GM10266 (cell line): ENCODE measurements around the gene ITGB3.
A peak's percentile ranks its signal among the peaks of the same experiment; 100 is the strongest.

ENCODE experiments used
- DNase-seq: peaks from one replicate; pipeline ENCODE4 v3.0.0; 2012; ENCODE audit errors: extremely low spot score
- CTCF ChIP-seq: IDR thresholded peaks from 2 replicates; pipeline ENCODE4 v1.5.1; 2012; ENCODE audit warnings: mild to moderate bottlenecking, low read depth; ENCODE audit not compliant: control insufficient read depth, insufficient read depth; ENCODE audit errors: missing control alignments

Gene ITGB3

GRCh38 chr17:47316311-47316710 is 62.7 kb downstream of the ITGB3 start:
- DNase-seq, result no peak
- TF ChIP-seq CTCF, result no peak

GRCh38 chr17:47317119-47317518 is 63.5 kb downstream of the ITGB3 start:
- no peak for DNase-seq
- no peak for TF ChIP-seq CTCF

GRCh38 chr17:47318197-47318918 is 64.7 kb downstream of the ITGB3 start:
- DNase-seq, result no peak
- TF ChIP-seq CTCF, result peak; percentile 20

- no peak for DNase-seq
- no peak for TF ChIP-seq CTCF
These were observed 67.4 kb downstream of the ITGB3 start for GRCh38 chr17:47320879-47321502.

GRCh38 chr17:47323382-47324223 is 70.0 kb downstream of the ITGB3 start, which contains the start of gene EFCAB13:
EFCAB13 (plus strand) TSS chr17:47323955; CDS start chr17:47328354, 4,399 bp downstream.
- DNase-seq, result peak; percentile 90

More at GRCh38 chr17:47323382-47324223, 70.0 kb downstream of the ITGB3 start, which contains the start of gene EFCAB13:
- peak; percentile 32 for TF ChIP-seq CTCF
